ENCODE data around the gene ARID4B. TPM values are rescaled to one million over a fixed set of nuclear protein-coding genes. Genes with fewer than 3 reads are reported as not detected.

The ARID4B gene
- total RNA-seq, 1 experiment from 2014 or later = 16.8 TPM

DNA sequence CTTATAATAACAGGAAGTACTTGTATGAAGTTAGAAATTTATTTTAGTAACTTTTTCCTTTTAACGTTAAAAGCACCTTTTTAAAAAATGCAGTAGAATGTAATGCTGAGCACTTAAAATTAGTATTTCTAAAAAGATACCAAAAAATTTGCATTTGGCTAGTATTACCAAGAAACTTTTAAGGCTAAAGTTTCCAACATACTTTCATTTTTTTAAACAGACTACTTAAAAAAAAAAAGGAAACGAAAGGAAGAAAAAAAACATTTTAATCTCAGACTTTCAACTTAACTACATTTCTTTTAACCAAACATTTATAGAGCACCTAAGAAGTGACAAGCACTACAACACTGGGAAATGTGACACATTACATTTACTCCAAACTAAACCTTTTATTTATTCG lies 2.8 kb downstream of the ARID4B start:
- Histone ChIP-seq H3K9me3 (ENCODE audit: low read length) (no peaks in the 10 kb centered on the region), H3K4me2 (ENCODE audit: low read length) (peak overlapping the region; percentile 91), H3K27me3 (ENCODE audit: low read length) (no peaks in the 10 kb centered on the region), H3K79me2 (ENCODE audit: low read length) (peaks cover 87% of the 10 kb centered on the region), H3F3A (ENCODE audit: low read length, unreplicated experiment) (no peaks in the 10 kb centered on the region), H3K4me3 (ENCODE audit: low read length) (peak overlapping the region; percentile 97), H2AFZ (ENCODE audit: low read length) (no peak overlapping the region), H3K4me1 (ENCODE audit: insufficient read depth, low read length) (peaks cover 16% of the 10 kb centered on the region; the same call in 1 of the 2 replicates), H4K20me1 (ENCODE audit: low read length) (peaks cover 13% of the 10 kb centered on the region), H3K36me3 (ENCODE audit: low read depth, low read length) (0 out of 2 replicates have a peak, but pooled peaks cover 3% of the 10 kb centered on the region), H3K9ac (ENCODE audit: low read length) (peak overlapping the region; percentile 86; the same call in 1 of the 2 replicates), H3K27ac (ENCODE audit: low read length) (no peak overlapping the region), H3K9me2 (replicated peaks; ENCODE audit: low read length) (no peaks in the 10 kb centered on the region)
- intact Hi-C loops (cut with micrococcal nuclease) = no loop called here
- BruUV-seq (replicated peaks) = no TSS peak
- ATAC-seq = no peak
- ChIA-PET POLR2A (ENCODE audit: unreplicated experiment) (no interaction called here), CTCF (no interaction called here)
- DNase-seq = no peak
- TF ChIP-seq, protein P1, sequence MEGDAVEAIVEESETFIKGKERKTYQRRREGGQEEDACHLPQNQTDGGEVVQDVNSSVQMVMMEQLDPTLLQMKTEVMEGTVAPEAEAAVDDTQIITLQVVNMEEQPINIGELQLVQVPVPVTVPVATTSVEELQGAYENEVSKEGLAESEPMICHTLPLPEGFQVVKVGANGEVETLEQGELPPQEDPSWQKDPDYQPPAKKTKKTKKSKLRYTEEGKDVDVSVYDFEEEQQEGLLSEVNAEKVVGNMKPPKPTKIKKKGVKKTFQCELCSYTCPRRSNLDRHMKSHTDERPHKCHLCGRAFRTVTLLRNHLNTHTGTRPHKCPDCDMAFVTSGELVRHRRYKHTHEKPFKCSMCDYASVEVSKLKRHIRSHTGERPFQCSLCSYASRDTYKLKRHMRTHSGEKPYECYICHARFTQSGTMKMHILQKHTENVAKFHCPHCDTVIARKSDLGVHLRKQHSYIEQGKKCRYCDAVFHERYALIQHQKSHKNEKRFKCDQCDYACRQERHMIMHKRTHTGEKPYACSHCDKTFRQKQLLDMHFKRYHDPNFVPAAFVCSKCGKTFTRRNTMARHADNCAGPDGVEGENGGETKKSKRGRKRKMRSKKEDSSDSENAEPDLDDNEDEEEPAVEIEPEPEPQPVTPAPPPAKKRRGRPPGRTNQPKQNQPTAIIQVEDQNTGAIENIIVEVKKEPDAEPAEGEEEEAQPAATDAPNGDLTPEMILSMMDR (conservative IDR thresholded peaks at IDR 0.05; ENCODE audit: low read depth, low read length) = no peak
- TF ChIP-seq EZH2phosphoT487 (IDR thresholded peaks at IDR 0.05; ENCODE audit: borderline replicate concordance, low read length) = no peak
- TF ChIP-seq EZH2 (IDR thresholded peaks at IDR 0.05; ENCODE audit: low read length, unreplicated experiment) = no peak

- H3K9me3 ChIP-seq (ENCODE audit: low read length) = no peaks in the 10 kb centered on the region
- no peaks in the 10 kb centered on the region for H3K27me3 ChIP-seq (ENCODE audit: low read length)
- 0 out of 2 replicates have a peak, but pooled peaks cover 3% of the 10 kb centered on the region for H3K36me3 ChIP-seq (ENCODE audit: low read depth, low read length)
- H3K4me2 ChIP-seq (ENCODE audit: low read length) = no peak overlapping the region
- H3K9ac ChIP-seq (ENCODE audit: low read length) = no peak overlapping the region
- ATAC-seq = no peak
- H4K20me1 ChIP-seq (ENCODE audit: low read length) = peaks cover 13% of the 10 kb centered on the region
- no peaks in the 10 kb centered on the region for H3K9me2 ChIP-seq (replicated peaks; ENCODE audit: low read length)
- H3K4me3 ChIP-seq (ENCODE audit: low read length) = no peak overlapping the region; the same call in 1 of the 2 replicates
- H2AFZ ChIP-seq (ENCODE audit: low read length) = no peak overlapping the region
- BruUV-seq (replicated peaks) = no TSS peak
- intact Hi-C loops (cut with micrococcal nuclease) = no loop called here
- POLR2A ChIA-PET (ENCODE audit: unreplicated experiment) = no interaction called here
- H3K27ac ChIP-seq (ENCODE audit: low read length) = no peak overlapping the region
- no peaks in the 10 kb centered on the region for H3F3A ChIP-seq (ENCODE audit: low read length, unreplicated experiment)
- peaks cover 83% of the 10 kb centered on the region for H3K79me2 ChIP-seq (ENCODE audit: low read length)
- TF ChIP-seq EZH2phosphoT487 (IDR thresholded peaks at IDR 0.05; ENCODE audit: borderline replicate concordance, low read length) (no peak), EZH2 (IDR thresholded peaks at IDR 0.05; ENCODE audit: low read length, unreplicated experiment) (no peak)
- TF ChIP-seq, protein P1 (conservative IDR thresholded peaks at IDR 0.05; ENCODE audit: low read depth, low read length) = no peak
- DNase-seq = no peak
- H3K4me1 ChIP-seq (ENCODE audit: insufficient read depth, low read length) = peaks cover 16% of the 10 kb centered on the region; the same call in 1 of the 2 replicates
- CTCF ChIA-PET = no interaction called here
Measured at GRCh38 chr1:235324296-235324695, 3.7 kb downstream of the ARID4B start.

DNA sequence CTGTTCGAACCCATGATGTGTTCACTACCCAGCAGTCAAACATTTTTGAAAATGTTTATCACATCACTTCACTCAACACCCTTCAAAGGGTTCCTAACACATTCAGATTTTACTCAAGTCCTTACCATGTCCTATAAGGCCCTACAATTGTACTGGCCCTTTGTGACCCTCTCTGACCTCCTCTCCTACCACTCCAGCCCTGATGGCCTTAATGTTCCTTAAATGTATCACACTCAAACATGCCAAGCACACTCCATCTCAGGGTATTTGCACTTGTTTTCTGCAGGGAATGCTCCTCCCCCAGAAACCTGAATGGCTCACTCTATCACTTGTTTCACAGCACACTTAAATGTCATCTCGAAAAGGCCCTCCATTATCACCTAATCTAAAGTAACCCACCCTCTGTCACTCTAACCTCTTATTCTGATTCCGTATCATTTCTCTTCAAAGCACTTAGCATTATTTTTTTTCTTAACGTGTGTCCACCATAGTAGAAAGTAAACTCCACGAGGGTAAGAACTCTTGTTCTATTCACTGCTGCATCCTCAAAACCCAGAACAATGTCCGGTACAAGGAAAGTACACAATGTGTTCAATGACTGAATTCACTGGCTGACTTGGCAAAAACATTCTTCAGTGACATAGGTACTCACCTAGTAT lies 7.3 kb downstream of the ARID4B start:
- Histone ChIP-seq H3K9ac (ENCODE audit: low read length) (no peak overlapping the region), H3K27me3 (ENCODE audit: low read length) (no peaks in the 10 kb centered on the region), H3K36me3 (ENCODE audit: low read depth, low read length) (0 out of 2 replicates have a peak, but pooled peaks cover 3% of the 10 kb centered on the region), H3F3A (ENCODE audit: low read length, unreplicated experiment) (no peaks in the 10 kb centered on the region), H3K9me2 (replicated peaks; ENCODE audit: low read length) (no peaks in the 10 kb centered on the region), H3K27ac (ENCODE audit: low read length) (no peak overlapping the region), H3K4me3 (ENCODE audit: low read length) (no peak overlapping the region), H3K4me1 (ENCODE audit: insufficient read depth, low read length) (peaks cover 10% of the 10 kb centered on the region; the same call in 1 of the 2 replicates), H4K20me1 (ENCODE audit: low read length) (no peaks in the 10 kb centered on the region), H3K4me2 (ENCODE audit: low read length) (no peak overlapping the region), H2AFZ (ENCODE audit: low read length) (no peak overlapping the region), H3K79me2 (ENCODE audit: low read length) (peaks cover 93% of the 10 kb centered on the region), H3K9me3 (ENCODE audit: low read length) (no peaks in the 10 kb centered on the region)
- ATAC-seq (no peak), DNase-seq (no peak)
- intact Hi-C loops (cut with micrococcal nuclease) = no loop called here
- CTCF ChIA-PET = no interaction called here
- POLR2A ChIA-PET (ENCODE audit: unreplicated experiment) = interaction anchor here (0.6 kb wide), 1 partner anchor 45 kb away, joined by 4 read pairs; no protein-coding TSS in a partner anchor
- BruUV-seq (replicated peaks) = no TSS peak
- TF ChIP-seq EZH2phosphoT487 (IDR thresholded peaks at IDR 0.05; ENCODE audit: borderline replicate concordance, low read length) (no peak), EZH2 (IDR thresholded peaks at IDR 0.05; ENCODE audit: low read length, unreplicated experiment) (no peak)
- TF ChIP-seq, protein P1 (conservative IDR thresholded peaks at IDR 0.05; ENCODE audit: low read depth, low read length) = no peak
